Amniotic stem cell (primary cell): ENCODE measurements around the gene DIAPH1.
A peak's percentile ranks its signal among the peaks of the same experiment; 100 is the strongest.

Experiments
- DNase-seq: peaks from one replicate; lab custom pipeline; 2025; lab: John Stamatoyannopoulos, UW

Gene DIAPH1

GRCh38 chr5:141639357-141640050, 20.7 kb upstream of the DIAPH1 start:
- DNase-seq, result no peak

GRCh38 chr5:141638771-141639170, 20.0 kb upstream of the DIAPH1 start:
- no peak for DNase-seq

DNA sequence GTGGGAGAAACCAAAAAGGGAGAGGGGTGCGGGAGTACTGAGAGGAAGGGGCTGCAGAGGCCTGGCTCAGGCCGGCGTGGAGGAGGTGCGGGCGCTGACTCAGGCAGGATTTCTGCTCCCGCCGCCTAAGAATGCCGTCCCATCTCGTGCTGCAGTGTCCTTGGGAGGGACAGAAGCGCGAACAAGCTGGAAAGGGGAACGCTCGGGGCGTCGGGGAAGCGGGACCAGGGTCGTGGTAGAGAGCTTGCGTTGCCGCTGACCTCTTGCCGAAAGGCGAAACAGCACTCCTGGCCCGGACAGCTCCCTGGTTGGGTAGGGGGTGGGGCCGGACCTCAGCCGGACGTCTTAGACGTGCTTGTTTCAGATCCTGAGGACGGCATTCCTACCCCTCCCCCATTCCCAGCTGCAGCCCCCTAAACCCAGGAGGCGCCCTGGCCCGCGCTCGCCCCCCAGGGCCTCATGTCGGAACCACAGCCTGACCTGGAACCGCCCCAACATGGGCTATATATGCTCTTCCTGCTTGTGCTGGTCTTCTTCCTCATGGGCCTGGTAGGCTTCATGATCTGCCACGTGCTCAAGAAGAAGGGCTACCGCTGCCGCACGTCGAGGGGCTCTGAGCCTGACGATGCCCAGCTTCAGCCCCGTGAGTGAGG, 19.1 kb upstream of the DIAPH1 start:
- DNase-seq, result no peak

DNA sequence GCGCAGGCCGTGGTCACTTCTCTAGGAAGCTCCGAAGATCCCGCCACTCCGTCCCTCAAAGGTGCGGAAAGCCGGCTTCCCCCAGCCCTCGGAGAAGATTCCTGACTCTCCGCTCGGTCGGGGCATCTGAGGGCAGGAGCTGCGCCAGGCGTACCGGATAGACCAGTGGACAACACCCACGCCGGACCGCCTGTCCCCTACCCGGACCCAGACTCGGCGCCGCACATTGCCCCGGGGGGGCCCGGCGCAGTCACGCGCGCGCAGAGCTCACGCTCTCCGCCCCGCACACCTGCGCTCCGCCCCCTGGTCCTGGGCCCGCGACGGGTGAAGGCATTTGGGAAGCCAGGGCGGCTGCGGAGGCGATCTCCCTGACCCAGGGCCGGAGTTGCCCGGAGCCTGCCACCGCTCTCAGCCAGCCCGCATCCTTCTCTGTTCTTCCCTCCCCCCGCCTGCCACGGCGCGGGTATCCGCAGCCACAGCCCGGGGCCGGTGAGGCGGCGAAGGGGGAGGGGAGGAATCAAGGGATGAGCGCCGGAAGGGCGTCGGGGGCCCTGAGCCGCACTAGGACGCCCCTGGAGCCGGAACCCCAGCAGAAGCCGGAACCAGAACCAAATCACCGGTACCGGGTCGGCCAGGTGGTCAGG, 18.4 kb upstream of the DIAPH1 start:
- DNase-seq, result no peak

- DNase-seq, result peak; percentile 79
Observed at GRCh38 chr5:141636413-141637122, 17.8 kb upstream of the DIAPH1 start, which contains the start of the genes HDAC3 and RELL2. TSS of gene HDAC3 (minus strand) at chr5:141636849. CDS start at chr5:141636790, 59 bp downstream. TSS of gene RELL2 (plus strand) at chr5:141636997. CDS start at chr5:141638226, 1,229 bp downstream.

DNA sequence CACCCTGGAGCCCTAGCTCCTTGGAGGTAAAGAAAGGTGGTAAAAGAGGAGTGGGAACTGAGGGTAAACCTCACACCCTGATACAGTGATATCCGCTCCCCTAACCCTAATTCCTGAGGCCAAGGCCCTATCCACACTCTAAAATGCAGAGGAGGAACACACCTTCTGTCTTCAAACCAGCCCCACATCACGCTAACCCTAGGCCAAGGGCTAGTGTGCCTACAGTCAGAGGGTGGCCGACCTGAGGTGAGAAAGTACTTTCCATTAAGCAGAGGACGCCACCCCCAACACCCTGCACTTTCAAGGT, 17.3 kb upstream of the DIAPH1 start:
- DNase-seq, result no peak

GRCh38 chr5:141635646-141636045, 16.8 kb upstream of the DIAPH1 start:
- DNase-seq, result no peak

DNA sequence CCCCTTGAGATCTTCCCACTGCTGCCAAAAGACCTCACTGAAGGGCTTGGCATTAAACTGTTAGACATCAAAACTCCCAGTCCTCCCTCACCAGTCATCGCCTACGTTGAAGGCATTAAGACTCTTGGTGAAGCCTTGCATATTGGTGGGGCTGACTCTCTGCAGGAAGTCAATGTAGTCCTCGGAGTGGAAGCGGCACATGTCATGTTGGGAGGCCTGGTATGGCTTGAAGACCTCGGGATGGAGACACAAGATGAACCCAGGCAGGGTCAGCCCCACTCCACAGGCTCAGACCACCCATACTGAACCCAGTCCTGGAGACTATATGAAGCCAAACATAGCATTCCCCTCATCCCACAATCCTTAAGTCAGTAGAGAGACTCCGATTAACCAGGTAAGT, 15.9 kb upstream of the DIAPH1 start:
- DNase-seq, result no peak

GRCh38 chr5:141633871-141634561, 15.2 kb upstream of the DIAPH1 start:
- DNase-seq, result no peak

GRCh38 chr5:141632650-141633049, 13.8 kb upstream of the DIAPH1 start:
- no peak for DNase-seq

DNA sequence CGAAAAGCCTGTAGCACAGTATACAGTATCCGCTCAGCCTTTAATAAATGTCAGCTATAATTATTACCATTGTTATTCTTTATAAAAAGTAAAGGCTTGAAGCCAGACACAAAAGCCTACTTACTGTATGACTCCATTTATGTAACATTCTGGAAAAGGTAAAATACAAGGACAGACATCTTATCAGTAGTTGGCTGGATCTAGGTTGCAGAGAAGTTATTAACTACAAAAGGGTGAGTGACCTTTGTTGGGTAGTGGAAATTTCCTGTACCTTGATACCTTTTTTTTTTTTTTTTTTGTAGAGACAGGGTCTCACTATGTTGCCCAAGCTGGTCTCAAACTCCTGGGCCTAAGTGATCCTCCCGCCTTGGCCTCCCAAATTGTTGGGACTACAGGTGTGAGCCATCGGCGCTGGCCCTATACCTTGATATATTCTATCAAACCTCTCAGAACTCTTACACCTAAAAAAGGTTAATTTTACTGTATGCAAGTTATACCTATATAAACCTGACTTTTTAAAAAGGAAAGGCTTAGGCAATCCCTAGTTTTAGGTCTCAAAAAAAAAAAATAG, 11.9 kb upstream of the DIAPH1 start:
- DNase-seq, result no peak

DNA sequence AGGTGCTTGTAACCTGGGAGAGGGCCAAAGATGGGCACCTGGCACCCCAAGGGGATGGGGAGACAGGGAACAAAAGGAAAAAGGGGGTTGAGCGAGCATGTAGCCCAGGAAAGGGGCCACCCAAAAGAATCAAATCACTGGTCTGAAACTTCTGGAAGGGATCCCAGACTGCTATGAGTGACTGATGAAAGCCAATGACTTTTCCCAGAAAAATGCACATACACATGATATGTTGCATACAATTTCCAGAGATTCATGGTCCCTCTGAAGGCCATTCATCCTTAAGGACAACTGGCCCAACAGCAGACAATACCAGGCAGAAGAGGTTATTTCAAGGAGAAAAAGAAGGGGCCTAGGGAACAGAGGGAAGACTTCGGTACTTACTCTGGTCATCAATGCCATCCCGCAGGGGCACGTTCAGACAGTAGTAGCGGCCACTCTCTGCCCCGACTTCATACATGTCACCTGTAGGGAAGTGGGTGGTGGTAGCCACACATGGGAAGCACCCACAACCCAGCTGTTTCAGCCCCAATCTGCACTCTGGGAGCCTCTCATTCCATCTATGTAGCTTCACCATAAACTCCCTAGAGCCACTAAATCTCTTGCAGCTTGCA, 9.5 kb upstream of the DIAPH1 start:
- no peak for DNase-seq

- DNase-seq, result no peak
Observed at GRCh38 chr5:141623611-141624010, 4.8 kb upstream of the DIAPH1 start.

DNA sequence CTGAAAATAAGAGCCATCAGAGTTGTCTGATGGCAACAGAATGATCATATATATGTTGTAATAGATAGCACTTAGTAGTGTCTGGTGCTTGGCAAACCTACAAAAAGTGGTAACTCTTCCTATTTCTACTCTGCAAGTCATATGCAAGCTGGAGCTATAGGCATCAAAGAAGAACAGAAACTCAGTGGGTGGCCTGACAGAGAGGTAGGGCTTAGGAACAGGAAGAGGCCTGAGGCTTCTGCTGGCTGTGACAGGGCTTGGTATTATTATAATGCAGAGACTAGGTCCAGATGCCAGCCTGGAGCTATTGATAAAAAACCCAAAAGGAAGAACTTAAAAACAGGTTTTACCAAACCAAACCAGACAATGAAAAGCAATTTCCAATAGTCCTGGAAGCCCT, 4.4 kb upstream of the DIAPH1 start:
- no peak for DNase-seq

DNA sequence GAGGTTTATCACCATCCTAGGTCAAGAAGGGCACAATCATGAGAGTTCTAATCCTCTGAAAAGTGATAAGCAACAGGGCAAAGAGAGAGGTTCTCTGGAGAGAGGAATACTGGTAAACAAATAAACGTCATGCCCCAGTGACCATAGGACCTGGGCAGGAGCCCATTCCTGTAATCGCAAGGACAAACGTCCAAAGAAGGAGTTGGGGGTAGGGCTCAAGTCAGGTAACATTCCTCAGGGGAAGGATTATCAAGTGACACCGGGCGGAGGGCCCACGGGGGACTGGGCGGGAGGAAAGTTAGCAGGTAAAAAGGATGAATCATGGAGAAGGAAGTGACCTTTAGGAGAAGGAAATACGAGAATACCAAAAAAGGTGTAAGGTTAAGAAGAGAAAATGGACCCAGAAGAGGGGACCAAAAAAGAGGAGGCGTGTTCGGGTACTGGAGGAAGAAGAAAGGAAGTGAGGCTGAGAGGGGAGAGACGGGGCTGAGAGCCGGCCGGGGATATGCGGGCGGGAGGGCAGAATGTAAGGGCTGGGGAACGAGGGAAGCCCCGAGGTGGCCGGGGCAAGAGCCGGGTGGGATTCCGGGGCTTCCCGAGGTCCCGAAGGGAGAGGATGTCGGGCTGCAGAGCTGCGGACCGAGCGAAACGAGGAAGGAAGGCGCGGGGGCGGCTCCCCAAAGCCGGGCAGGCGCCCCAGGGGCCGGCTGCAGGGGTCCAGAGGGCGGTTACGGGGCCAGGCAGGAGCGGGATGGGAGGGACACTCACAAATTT, 583 bp downstream of the DIAPH1 start:
- no peak for DNase-seq

DNA sequence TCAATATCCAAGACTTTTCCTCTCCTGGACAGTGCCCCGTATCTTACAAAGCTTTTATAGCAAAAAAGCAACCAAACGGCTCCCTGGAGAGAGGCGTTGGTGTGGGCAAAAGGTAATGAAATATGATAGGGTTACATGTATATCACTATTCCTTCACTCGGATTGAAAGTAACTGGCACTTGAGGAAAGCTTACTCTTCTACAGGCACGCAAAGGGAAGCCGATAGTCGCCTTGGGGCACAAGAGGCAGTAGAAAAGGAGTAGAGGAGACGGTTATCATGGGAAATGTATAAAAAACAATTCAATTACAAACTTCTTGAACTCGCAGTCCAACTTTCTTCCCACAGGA, 1.1 kb downstream of the DIAPH1 start:
- DNase-seq, result no peak

- DNase-seq, result no peak
Observed at GRCh38 chr5:141617128-141617527, 1.7 kb downstream of the DIAPH1 start.

DNA sequence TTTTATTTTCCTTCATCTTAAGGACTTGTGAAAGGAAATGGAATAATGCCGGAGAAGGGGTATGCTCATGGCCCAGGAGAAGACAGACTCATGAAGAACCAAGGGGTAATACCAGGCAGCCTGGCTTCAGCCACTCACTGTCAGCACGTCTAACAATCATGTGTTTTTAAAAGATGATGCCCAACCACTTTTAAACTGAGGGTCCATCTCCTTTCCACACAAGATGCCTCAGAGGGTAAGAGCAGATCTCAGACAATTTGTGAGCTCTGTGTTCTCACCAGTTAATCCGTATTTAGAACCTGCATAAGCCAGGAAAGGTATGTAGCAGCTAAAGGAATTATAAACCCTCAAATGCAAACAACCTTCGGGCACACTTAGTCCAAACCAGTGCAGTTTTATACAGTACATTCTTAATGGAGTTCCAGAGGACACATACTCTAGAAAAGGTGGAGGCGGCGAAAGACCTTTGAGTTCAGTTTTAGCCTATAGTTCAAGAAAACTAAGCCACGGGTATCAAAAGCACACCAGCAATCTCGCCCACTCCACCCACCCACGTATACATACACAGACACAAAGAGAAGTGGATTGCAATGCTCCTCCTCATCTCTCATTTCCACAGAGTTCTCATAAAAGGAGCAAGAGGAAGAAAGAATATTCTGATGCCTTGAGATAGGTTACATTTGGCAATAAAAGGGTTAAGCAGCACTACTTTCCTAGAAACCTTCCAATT, 2.6 kb downstream of the DIAPH1 start:
- no peak for DNase-seq

DNA sequence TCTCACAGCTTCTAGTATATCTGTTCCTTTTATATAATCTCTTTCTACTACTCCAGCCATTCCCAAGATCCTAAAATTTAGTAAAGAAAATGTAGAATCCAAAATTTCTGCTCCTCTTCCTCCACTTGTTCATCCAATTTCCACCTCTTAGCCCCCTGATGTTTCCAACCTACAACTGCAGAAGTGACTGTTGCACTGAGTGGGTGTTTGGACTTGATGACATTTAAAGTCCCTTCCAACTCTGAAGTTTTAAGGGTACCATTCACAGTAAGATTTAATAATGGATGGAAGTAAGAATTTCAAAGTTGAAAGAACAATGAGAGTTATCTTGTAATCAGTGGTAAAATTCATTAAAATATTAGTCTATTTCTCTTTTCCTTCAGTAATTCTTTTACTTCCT, 5.5 kb downstream of the DIAPH1 start:
- DNase-seq, result no peak

DNA sequence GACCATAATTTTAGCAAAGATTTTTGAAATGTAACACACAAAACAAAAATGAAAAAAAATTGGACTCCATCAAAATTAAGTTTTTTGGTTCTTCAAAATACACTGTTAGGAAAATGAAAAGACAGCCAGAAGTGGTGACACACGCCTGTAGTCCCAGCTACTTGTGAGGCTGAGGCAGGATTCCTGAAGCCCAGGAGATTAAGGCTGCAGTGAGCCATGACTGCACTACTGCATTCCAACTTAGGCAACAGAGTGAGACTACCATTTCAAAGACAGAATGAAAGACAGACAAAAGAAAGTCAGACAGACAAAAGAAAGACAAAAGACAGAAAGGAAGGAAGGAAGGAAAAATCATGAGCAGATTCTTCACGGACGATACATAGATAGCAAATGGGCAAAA, 7.5 kb downstream of the DIAPH1 start:
- DNase-seq, result no peak
